C4-2B (cell line): ENCODE measurements around the gene MYMK.

Experiments
- CTCF ChIP-seq: fragments of 450-650 bp; conservative IDR thresholded peaks from 2 replicates; pipeline ENCODE4 v1.5.1; 2017; ENCODE audit warnings: mild to moderate bottlenecking
- ZFX ChIP-seq: fragments of 450-650 bp; IDR thresholded peaks from 2 replicates; pipeline ENCODE4 v1.6.1; 2017

- TF ChIP-seq CTCF: no peak
- TF ChIP-seq ZFX: no peak
Observed at GRCh38 chr9:133472277-133472645, 52.5 kb downstream of the MYMK start.
